ENCODE results near the gene FHL2.
A peak's percentile ranks its signal among the peaks of the same experiment; 100 is the strongest.

Gene FHL2

DNA sequence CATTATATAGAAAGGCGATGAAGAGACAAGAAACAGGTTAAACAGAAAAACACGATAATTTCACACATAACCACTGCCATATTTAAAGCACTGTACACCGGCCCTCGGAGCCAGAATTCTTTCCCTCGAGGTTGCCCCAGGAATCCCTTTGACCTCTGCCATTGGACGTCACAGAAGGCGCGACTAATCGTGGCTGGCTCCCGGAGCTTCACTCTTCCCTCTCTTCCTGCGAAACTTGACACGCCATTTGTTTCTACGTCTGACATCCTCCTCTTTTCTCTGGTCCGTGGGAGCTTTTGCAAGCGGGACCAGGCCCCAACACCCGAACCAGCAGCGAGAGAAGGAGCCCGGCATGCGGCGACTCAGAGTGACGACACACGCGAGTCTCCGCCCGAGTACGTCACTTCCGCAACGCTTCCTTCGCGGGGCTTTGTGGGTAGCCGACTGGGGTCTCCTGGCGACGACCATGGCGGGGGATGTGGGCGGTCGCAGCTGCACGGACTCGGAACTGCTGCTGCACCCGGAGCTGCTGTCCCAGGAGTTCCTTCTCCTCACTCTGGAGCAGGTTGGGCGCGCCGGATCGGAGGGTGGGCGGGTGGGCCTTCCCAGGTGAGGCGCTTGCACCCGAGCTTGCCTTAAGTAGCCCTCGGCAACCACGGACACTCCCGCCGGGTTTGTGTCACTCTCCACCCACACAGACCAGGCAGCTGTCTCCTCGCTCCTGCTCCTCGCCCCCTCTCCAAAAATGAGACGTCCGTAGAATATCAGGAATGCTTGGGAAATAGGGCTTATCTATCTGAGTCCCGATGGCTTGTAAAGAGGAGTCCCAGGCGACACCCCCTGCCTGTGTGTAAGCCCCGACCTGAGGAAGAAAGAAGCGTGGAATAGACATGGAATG, 61.5 kb downstream of the FHL2 start, which contains the start of gene C2orf49:
C2orf49 (plus strand) TSS at position 419 of the 898 bp plus-strand sequence; CDS start at position 467, 48 bp downstream.
- no peaks in the 10 kb centered on the region for H3K9me3 ChIP-seq (ENCODE audit: control insufficient read depth, low read length)
- peaks cover 15% of the 10 kb centered on the region for H3K4me1 ChIP-seq (ENCODE audit: control insufficient read depth, insufficient read depth, low read length, poor library complexity, severe bottlenecking)
- H3K4me3 ChIP-seq (ENCODE audit: extremely low read depth, insufficient read depth, low read length, poor library complexity, severe bottlenecking) = peak within 1 kb of the TSS; percentile 97
- WGBS, 2 experiments (ENCODE audit: insufficient coverage in 2 of 2) = 1 to 2% methylated on average over 18 to 42 of the region's 58 CpGs
- peak within 1 kb of the TSS; percentile 100 for H3K27ac ChIP-seq (ENCODE audit: low read depth, low read length, severe bottlenecking)
- peaks cover 39% of the 10 kb centered on the region for H3K36me3 ChIP-seq (ENCODE audit: control insufficient read depth, insufficient read depth, low read length)

DNA sequence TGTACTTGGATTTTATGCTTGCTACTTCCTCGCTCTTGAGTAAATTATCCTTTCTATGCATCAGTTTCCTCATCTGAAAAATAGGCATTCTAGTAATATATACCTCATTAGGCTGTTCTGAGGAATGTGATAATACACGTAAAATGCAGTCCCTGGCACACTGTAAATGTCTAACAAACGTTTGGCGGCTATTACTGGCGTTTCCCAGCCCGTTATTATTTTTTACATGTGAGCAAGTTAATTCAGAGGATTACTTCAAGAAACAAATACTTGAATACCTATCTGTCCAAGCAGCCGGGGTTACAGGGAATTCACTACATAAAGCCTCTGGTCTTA, 62.1 kb downstream of the FHL2 start:
- Histone ChIP-seq H3K9me3 (ENCODE audit: control insufficient read depth, low read length) (no peaks in the 10 kb centered on the region), H3K4me3 (ENCODE audit: extremely low read depth, insufficient read depth, low read length, poor library complexity, severe bottlenecking) (peak overlapping the region; percentile 97)
- 0% methylated on average over 4 of the region's 7 CpGs; no CpG with 5 or more reads in 1 of the 2 experiments for WGBS, 2 experiments (ENCODE audit: insufficient coverage in 2 of 2)

DNA sequence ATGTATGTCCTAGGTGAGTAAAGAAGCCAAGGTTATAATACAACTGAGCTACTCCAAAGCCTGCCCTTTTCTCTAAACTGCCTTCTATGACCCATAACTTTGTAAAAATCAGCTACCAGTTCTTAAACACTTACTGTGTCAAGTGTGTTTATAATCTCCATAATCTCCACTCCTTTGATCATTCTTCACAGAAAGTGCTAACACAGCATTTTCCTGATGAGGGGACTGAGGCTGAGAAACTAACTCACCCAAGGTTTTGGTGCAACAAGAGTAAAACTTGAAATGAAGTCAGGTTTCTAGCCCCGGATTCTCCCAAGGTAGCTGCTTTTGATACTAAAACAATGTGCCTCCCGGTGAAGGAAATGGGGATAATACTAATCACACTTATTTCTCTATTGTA, 63.4 kb downstream of the FHL2 start:
- H3K4me3 ChIP-seq (ENCODE audit: extremely low read depth, insufficient read depth, low read length, poor library complexity, severe bottlenecking) = no peak overlapping the region
- H3K9me3 ChIP-seq (ENCODE audit: control insufficient read depth, low read length) = no peaks in the 10 kb centered on the region
- WGBS, 2 experiments (ENCODE audit: insufficient coverage in 2 of 2) = 100% methylated on average over 1 of the region's 2 CpGs; no CpG with 5 or more reads in 1 of the 2 experiments
- H3K36me3 ChIP-seq (ENCODE audit: control insufficient read depth, insufficient read depth, low read length) = peaks cover 23% of the 10 kb centered on the region
- H3K4me1 ChIP-seq (ENCODE audit: control insufficient read depth, insufficient read depth, low read length, poor library complexity, severe bottlenecking) = peaks cover 19% of the 10 kb centered on the region
- no peak overlapping the region for H3K27ac ChIP-seq (ENCODE audit: low read depth, low read length, severe bottlenecking)

More for the DNA sequence above, 62.1 kb downstream of the FHL2 start:
- Histone ChIP-seq H3K4me1 (ENCODE audit: control insufficient read depth, insufficient read depth, low read length, poor library complexity, severe bottlenecking) (peaks cover 15% of the 10 kb centered on the region), H3K36me3 (ENCODE audit: control insufficient read depth, insufficient read depth, low read length) (peaks cover 36% of the 10 kb centered on the region), H3K27ac (ENCODE audit: low read depth, low read length, severe bottlenecking) (peak overlapping the region; percentile 100)

DNA sequence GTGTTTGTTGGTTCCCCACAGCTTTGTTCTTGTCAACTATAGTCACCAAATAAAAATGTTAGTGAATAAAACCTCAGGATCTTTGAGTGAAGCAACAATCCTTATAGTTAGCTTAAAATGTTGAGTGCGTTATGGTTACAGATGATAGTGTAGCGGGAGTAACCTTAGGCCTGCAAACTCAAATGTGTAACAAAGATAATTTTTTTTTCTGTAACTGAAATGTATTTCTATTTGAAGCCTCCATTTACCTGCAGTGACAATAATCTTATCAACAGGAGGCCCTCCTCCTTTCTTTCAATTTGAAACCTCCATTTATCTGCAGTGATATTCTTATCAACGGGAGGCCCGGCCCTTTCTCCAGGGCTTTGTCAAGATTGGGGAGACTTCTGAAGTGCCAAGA, 64.6 kb downstream of the FHL2 start:
- 85 to 100% methylated on average over 1 to 3 of the region's 4 CpGs for WGBS, 2 experiments (ENCODE audit: insufficient coverage in 2 of 2)
- no peak overlapping the region for H3K4me3 ChIP-seq (ENCODE audit: extremely low read depth, insufficient read depth, low read length, poor library complexity, severe bottlenecking)
- peaks cover 12% of the 10 kb centered on the region for H3K36me3 ChIP-seq (ENCODE audit: control insufficient read depth, insufficient read depth, low read length)
- H3K27ac ChIP-seq (ENCODE audit: low read depth, low read length, severe bottlenecking) = no peak overlapping the region
- peaks cover 20% of the 10 kb centered on the region for H3K4me1 ChIP-seq (ENCODE audit: control insufficient read depth, insufficient read depth, low read length, poor library complexity, severe bottlenecking)
- H3K9me3 ChIP-seq (ENCODE audit: control insufficient read depth, low read length) = no peaks in the 10 kb centered on the region

DNA sequence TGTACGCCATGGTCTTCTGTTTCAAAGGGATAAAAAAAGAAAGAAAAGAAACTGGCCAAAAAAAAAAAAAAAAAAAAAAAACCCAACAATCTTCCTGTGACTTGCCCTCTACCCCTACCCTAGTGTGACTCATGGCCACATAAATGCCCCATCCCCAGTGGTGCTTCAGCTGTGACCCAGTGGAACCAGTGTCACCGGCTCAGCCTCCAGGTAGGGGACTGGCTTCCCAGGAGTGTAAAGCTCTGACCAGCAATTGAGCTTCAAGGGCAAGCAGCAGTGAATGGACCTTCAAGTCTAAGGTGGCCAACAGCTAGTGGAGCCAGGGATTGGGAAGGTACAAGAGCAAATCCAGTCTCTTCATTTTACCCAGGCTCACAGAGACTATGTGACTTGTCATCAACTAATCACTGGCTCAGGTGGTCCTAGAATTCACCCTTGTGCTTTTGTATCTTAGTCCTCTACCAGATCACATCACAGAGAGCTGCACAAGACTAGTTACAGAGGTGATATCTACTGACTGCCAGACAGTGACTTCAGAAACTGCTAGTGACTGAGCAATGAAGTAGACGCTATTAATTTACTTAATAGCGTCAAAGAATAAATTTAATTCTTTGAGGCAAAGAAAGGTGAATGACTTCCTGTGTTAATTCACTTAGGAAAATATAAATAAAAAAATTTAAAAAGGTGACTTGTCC, 68.0 kb downstream of the FHL2 start:
- no peak overlapping the region for H3K4me3 ChIP-seq (ENCODE audit: extremely low read depth, insufficient read depth, low read length, poor library complexity, severe bottlenecking)

DNA sequence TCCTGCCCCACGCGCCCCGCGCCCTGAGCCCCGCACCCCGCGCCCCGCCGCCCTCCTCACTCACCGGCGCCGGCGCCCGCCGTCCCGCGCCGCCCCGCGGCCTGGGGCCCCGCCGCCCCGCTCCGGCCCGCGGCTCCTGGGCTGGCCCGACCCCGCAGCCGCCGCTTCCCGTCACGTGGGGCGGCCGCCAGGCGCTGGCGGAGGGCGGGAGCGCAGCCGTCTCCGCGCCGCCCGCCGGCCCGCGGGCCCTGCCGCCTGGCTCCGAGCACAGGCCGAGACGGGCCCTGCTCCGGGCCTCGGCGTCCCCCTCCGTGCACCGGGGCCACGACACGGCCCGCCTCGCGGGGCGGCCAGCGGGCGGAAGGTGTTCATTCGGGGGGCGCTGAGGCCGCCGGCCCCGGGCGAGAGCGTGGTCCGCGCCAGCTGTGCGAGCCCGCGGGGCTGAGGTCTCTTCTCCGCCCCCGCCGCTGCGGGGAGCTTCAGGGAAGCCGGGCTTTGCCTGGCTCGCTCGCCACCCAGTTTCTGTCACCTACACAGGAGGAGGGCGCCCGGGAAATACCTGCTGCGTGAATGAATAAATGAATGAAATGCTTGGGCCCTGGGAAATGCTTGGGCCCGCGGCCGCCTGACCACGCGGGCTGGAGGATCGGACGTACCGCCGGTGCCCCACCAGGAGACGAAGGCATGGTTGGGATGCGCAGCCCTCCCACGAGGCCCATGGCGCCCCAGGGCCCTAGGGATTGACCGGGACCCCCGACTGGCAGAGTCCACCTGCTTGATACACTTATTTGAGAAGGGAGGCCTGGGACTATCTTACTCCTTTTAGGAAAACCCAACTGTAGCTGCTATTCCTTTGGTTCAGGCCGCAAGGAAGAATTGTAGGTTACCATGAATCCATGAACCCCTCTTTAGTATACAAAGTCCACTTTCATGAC, 69.0 kb downstream of the FHL2 start, which contains the start of gene TGFBRAP1:
TGFBRAP1 (minus strand) TSS at position 175 of the 935 bp plus-strand sequence. CDS start 21,434 bp downstream, outside the sequence.
- H3K27ac ChIP-seq (ENCODE audit: low read depth, low read length, severe bottlenecking) = peak within 1 kb of the TSS; percentile 45
- peaks cover 12% of the 10 kb centered on the region for H3K36me3 ChIP-seq (ENCODE audit: control insufficient read depth, insufficient read depth, low read length)
- peak within 1 kb of the TSS; percentile 55 for H3K4me3 ChIP-seq (ENCODE audit: extremely low read depth, insufficient read depth, low read length, poor library complexity, severe bottlenecking)
- no peaks in the 10 kb centered on the region for H3K9me3 ChIP-seq (ENCODE audit: control insufficient read depth, low read length)
- peaks cover 27% of the 10 kb centered on the region for H3K4me1 ChIP-seq (ENCODE audit: control insufficient read depth, insufficient read depth, low read length, poor library complexity, severe bottlenecking)
- WGBS, 2 experiments (ENCODE audit: insufficient coverage in 2 of 2) = 8% methylated on average over 59 to 67 of the region's 101 CpGs

More for the DNA sequence above, 68.0 kb downstream of the FHL2 start:
- H3K36me3 ChIP-seq (ENCODE audit: control insufficient read depth, insufficient read depth, low read length) = peaks cover 12% of the 10 kb centered on the region
- no peak overlapping the region for H3K27ac ChIP-seq (ENCODE audit: low read depth, low read length, severe bottlenecking)
- no peaks in the 10 kb centered on the region for H3K9me3 ChIP-seq (ENCODE audit: control insufficient read depth, low read length)
- peaks cover 17% of the 10 kb centered on the region for H3K4me1 ChIP-seq (ENCODE audit: control insufficient read depth, insufficient read depth, low read length, poor library complexity, severe bottlenecking)
- WGBS, 2 experiments (ENCODE audit: insufficient coverage in 2 of 2) = 100% methylated on average over 1 of the region's 4 CpGs

DNA sequence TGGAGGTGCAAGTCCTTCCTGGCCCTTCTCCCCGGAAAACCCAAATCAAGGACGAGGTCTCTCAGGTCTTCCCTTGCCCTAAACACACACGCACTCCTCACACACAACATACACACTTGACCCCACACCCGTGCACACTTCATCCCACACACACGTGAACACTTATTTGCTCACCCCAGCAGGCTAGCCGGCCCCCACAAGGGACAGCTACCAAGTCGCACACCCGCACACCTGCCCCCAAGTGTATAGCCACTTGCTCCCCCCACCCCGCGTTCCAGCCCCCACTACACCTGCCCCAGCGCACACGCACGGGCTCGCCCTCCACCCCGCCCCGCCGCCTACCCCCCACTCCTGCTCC, 69.7 kb downstream of the FHL2 start:
- Histone ChIP-seq H3K36me3 (ENCODE audit: control insufficient read depth, insufficient read depth, low read length) (peaks cover 6% of the 10 kb centered on the region), H3K27ac (ENCODE audit: low read depth, low read length, severe bottlenecking) (no peak overlapping the region), H3K9me3 (ENCODE audit: control insufficient read depth, low read length) (no peaks in the 10 kb centered on the region), H3K4me1 (ENCODE audit: control insufficient read depth, insufficient read depth, low read length, poor library complexity, severe bottlenecking) (peaks cover 32% of the 10 kb centered on the region), H3K4me3 (ENCODE audit: extremely low read depth, insufficient read depth, low read length, poor library complexity, severe bottlenecking) (peak overlapping the region; percentile 55)
- 0 to 9% methylated on average over 6 to 7 of the region's 17 CpGs for WGBS, 2 experiments (ENCODE audit: insufficient coverage in 2 of 2)

DNA sequence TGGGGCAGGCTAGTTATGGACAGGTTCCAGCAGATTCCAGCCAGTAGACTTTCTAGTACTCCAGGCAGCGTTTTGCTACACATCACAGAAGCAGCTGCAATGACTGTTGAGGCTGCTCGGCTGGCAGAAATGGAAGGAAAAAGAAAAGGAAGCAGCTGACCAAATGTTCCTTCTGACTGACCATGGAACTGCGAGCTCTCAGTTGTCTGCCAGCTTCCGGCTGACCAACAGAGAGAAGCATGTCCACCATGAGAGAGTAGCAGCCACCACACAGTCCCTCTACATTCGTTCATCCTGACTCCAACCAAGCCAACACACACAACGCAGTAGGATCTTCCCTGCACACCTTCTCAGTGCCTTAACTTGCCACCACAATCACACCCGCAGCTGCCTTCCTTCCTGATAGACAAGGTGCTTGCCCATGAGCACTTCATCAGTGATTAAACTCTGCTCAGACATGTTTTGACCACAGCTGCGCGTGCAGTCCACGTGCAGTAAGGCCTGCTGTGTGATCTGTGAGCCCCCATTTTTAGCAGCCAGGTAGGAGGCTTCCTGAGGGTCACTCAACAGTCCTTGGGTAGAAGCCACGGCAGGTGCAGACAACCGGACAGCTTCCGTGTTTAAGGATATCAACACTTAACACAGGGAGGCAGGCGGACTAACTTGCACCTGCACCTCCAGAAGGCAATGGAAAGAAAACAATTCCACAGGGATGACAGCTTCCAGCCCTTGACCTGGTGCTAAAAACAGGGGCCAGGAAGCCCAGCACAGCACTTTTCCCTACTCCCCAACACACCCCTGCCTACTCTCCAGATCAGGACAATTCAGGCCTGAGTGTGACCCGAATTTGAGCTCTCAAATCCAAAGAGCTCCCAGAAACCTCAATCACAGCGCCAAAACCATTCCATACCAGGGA, 70.3 kb downstream of the FHL2 start:
- H3K9me3 ChIP-seq (ENCODE audit: control insufficient read depth, low read length) = no peaks in the 10 kb centered on the region
- H3K4me1 ChIP-seq (ENCODE audit: control insufficient read depth, insufficient read depth, low read length, poor library complexity, severe bottlenecking) = peaks cover 36% of the 10 kb centered on the region
- H3K27ac ChIP-seq (ENCODE audit: low read depth, low read length, severe bottlenecking) = no peak overlapping the region
- WGBS, 2 experiments (ENCODE audit: insufficient coverage in 2 of 2) = 80 to 82% methylated on average over 12 to 15 of the region's 16 CpGs
- no peaks in the 10 kb centered on the region for H3K36me3 ChIP-seq (ENCODE audit: control insufficient read depth, insufficient read depth, low read length)
- H3K4me3 ChIP-seq (ENCODE audit: extremely low read depth, insufficient read depth, low read length, poor library complexity, severe bottlenecking) = peak overlapping the region; percentile 55

DNA sequence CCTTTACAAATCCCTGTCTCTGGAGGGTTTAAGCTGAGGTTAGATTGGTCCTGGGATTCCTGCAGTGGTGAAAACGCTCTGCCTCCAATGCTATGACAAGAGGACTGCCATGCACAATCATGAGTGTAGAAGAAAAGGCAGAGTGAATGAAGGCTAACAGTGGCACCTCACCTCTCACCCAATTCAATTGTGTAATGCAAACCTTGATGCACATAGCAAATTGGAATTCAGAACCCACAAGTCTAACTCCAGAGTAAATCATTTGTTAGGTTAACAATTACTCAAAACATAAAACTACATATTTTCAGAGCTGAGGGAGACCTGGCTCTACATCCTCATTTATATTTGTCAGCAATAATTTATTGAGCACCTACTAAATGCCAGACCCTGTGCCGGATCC, 71.2 kb downstream of the FHL2 start:
- Histone ChIP-seq H3K36me3 (ENCODE audit: control insufficient read depth, insufficient read depth, low read length) (no peaks in the 10 kb centered on the region), H3K9me3 (ENCODE audit: control insufficient read depth, low read length) (no peaks in the 10 kb centered on the region), H3K27ac (ENCODE audit: low read depth, low read length, severe bottlenecking) (no peak overlapping the region), H3K4me3 (ENCODE audit: extremely low read depth, insufficient read depth, low read length, poor library complexity, severe bottlenecking) (no peak overlapping the region), H3K4me1 (ENCODE audit: control insufficient read depth, insufficient read depth, low read length, poor library complexity, severe bottlenecking) (peaks cover 36% of the 10 kb centered on the region)
- 83% methylated on average over 2 of the region's 2 CpGs; no CpG with 5 or more reads in 1 of the 2 experiments for WGBS, 2 experiments (ENCODE audit: insufficient coverage in 2 of 2)
